HG03039 (cell line): ENCODE data around the gene MEAF6.

ENCODE experiments used
- ATAC-seq: cut with Tn5 transposase; IDR thresholded peaks from one replicate; pipeline ENCODE4 v1.9.1; 2021; ENCODE audit warnings: mild to moderate bottlenecking, moderate library complexity; ENCODE audit not compliant: unreplicated experiment

MEAF6 gene

GRCh38 chr1:37485902-37486679 lies 28.5 kb downstream of the MEAF6 start:
- ATAC-seq: no peak

- ATAC-seq: no peak
Measured at GRCh38 chr1:37484325-37485051, 30.1 kb downstream of the MEAF6 start.

DNA sequence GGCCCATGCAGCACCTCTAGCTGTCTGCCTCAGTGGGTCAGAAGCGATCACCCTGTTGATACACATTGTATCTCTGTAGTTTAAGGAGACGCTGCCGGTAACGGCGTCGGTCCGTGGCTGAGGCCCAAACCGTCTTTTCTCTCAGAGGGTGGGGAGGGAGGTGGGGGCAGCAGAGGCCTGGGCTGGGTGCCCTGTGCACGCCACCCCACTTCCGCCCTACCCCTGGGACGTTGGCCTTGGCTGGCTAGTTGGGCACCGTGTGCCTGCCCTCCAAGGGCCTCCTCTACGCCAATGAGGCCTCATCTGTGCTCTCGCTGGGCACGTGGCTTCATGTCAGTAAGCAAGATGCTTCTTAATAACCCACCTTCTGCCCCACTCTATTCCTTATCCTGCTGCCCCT lies 30.8 kb downstream of the MEAF6 start:
- no peak for ATAC-seq

DNA sequence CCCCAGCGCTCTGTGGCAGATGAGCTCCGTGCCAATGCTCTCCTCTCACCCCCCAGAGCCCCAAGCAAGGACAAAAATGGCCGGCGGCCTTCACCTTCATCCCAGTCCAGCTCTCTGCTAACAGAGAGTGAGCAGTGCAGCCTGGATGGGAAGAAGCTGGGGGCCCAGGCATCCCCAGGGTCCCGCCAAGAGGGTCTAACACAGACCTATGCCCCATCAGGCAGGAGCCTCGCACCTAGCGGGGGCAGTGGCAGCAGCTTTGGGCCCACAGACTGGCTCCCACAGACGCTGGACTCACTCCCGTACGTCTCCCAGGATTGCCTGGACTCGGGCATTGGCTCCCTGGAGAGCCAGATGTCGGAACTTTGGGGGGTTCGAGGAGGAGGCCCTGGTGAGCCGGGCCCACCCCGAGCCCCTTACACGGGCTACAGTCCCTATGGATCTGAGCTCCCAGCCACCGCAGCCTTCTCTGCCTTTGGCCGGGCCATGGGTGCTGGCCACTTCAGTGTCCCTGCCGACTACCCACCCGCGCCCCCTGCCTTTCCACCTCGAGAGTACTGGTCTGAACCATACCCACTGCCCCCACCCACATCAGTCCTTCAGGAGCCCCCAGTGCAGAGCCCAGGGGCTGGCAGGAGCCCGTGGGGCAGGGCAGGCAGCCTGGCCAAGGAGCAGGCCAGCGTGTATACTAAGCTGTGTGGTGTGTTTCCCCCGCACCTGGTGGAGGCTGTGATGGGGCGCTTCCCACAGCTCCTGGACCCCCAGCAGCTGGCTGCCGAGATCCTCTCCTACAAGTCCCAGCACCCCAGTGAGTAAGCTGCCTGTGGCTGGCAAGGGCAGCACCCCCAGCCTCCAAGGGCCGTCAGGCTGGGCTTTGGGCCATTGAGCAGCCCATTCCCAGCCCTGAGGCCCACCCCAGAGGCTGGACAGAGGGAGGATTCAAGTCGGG lies 31.5 kb downstream of the MEAF6 start:
- ATAC-seq: no peak

GRCh38 chr1:37482004-37482785 lies 32.4 kb downstream of the MEAF6 start:
- ATAC-seq: no peak

DNA sequence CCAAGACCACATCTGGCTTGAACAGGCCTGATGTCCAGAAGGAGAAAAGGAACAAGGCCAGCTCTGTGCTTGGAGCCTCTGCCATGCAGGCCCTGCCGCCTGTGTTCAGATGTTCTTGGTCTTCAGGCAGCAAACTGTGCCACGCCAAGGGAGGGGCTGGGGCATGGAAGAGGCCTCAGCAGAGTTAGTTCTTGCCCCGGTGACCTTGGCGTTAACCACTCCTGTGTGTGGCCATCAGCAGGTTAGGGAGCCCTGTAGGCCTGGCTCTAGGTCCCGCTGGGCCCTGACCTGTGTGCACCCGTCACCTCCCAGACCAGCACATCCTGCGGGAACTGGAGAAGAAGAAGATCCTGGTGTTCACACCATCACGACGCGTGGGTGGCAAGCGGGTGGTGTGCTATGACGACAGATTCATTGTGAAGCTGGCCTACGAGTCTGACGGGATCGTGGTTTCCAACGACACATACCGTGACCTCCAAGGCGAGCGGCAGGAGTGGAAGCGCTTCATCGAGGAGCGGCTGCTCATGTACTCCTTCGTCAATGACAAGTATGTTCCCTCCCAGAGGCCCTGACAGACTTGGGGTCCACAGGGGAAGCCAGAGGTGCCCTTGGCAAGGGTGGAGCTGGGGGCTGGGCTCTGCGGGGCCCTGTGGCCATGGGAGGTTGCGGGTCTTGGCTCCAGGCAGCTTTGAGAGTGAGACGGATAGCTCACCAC lies 33.1 kb downstream of the MEAF6 start:
- ATAC-seq: no peak

DNA sequence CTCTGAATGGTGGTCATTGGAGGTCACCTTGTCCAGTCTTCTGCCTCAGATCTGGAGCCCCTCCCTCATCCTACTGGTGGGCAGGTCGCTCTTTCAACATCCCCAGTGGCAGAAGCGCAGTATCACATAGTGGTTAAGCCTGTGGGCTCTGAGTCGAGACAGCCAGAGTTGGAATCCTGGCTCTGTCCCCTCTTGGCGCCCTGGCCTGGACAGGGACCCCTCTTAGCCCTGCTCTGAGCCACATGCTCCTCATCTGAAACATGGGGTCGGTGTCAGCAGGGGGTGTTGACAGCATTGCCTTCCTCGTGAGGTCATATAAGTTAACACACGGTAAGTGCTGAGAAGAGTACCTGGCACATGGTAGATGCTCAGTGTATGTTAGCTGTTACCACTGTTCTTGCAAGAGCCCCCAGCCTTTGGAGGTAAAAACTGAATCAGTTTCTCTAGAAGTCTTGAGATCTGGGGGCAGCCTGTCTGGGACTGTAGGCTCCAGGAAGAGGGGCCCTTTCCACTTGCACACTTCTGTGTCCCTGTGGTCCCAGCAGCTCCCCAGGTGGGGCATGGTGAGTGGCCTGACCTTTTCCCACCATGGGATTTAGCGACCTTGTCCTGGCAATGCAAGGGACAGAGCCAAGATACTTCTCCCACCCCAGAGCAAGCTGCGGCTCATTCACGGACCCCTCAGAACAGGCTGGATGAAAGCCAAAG lies 33.8 kb downstream of the MEAF6 start:
- no peak for ATAC-seq

GRCh38 chr1:37480125-37480466 lies 34.5 kb downstream of the MEAF6 start:
- ATAC-seq: no peak

DNA sequence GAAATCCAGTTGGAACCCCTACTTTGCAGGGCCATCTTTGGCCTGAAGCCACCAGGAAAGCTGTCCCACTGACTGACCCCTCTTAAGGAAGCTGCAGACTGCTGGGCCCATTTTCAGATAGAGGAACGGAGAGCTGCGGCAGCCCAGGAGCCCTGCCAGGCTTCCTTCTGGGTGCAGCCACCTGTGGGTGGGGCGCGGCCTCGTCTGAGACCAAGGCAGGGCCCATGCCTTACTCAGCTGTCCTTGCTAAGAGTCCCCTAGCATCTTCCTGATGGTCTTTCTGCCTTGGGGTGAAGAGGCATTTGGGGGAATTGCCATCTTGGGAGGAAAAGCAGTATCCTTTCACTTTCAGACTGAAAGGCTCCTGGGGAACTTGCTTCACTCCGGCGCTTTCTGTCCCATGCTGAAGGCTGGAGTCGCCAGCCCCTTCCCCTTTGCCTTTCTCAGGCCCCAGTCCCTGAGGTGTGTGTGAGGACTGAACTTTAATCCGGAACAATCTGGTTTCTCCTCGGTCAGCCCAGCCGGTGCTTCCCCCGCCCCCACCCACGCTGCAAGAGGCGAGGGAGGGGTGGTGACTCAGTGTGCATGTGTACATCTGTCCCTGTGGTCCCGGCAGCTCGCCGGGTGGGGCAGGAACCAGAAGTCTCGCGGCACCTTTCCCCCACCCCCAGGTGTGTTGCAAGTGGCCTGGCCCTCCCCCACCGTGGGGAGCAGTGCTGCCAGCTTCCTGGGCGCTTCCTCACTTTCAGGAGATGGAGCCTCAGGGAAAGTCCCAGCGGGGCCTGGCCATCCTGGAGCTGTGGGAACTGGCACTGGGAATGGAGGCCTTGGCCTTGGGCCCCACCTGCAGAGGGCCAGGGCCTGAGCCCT lies 35.1 kb downstream of the MEAF6 start:
- no peak for ATAC-seq

DNA sequence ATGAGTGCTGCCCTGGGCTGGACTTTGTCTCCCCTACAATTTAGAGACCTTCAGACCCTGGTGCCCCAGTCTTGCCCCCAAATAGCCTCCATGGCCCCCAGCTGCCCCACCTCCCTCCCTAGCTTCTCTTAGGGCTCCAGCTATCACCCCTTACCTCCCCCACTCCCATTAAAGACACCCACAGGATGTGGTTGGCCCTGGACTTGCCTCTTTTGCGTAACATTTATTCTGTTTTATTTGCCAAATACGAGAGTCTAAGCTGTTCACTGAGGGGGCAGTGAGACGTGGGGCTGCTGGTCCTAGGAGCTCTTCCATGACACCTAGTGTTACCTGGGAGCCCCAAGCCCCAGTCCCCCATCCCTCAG lies 35.7 kb downstream of the MEAF6 start:
- no peak for ATAC-seq

DNA sequence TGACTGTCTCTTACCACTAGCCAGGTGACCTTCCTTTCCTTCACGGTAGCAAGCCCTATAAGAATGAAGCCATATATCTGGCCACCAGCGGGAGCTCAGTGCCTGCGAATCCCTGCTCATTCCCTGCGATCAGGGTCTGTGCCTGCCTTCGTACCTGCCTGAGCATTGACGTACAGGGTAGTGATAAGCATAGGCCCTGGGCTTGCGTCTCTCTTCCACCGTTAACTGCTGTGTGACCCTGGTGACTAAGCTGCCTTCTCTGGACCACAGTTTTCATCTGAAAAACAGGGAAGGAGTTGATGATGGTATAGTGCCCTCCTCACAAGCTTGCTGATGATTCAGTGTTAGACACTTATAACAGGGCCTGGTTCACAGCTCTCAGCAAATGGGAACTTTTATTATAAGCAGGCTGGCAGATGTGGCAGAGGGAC lies 36.1 kb downstream of the MEAF6 start:
- ATAC-seq: no peak

DNA sequence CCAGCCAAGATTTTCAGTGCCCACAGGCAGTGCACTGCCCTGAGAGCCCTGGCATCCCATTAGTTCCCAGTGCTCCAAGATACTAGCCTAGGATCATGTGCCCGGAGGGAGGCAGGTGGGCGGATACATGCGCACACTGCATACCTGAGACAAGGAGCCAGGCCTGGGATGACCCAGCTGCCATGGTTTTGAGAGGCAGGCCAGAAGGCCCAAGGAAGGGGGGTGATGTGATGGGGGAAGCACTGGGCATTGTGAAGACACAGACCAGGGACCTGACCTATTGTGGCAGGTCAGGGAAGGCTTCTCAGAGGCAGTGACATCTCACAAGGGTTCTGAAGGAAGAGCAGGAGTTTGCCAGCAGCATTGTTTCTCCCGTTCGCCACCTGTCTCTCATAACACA lies 36.6 kb downstream of the MEAF6 start:
- no peak for ATAC-seq

DNA sequence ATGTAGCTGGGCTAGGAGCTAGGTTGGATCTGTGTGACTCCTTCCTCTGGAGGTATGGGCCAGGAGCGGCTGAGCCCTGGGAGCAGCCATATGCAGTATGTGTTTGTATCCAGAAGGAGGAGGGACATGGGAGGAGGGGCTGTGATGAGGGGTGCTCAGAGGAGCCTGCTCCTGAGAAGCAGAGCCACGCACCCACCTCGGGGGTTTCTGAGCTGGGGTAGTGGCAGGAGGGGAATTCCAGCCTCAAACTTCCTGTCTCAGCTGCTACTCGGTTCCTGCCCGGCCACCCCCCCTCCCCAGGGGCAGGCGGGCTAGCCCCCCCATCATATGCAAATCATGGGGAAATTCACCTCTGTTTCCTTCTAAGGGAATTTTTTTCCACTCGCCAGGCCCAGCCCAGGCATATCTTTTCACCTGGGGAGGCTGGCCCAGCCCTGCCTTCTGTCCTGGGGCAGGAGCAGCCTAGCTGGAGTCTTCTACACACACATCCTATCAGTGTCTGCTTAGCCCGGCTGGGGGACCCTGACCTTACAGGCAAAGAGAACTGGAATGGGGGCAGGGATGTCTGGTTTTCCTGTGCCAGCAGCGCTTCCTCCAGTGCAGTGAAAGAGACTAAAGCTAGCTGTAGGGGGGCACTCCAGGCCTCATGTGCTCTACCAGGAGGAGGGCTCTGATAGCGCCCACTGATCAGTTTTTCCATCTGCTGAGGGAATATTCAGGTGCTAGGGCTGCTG lies 37.2 kb downstream of the MEAF6 start:
- ATAC-seq: peak; percentile 29

- ATAC-seq: no peak
Measured at GRCh38 chr1:37476460-37477197, 37.9 kb downstream of the MEAF6 start.

DNA sequence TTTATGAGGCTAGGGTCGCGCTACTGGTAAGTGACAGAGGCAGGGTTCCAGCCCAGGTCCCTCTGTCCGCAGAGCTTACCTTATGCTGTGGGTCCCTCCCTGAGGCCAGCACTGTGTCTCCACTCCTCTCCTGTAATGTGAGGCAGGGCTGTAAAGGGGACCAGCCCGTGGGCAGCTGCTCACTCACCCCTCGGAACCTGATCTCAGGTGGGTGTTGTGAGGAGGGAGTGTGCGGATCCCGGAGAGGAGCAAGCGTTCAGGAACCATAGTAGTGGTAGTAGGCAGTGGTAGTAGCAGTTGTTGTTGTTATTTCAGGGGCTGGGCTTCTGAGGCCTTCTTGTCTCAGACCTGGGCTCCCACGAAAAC lies 38.5 kb downstream of the MEAF6 start:
- no peak for ATAC-seq

GRCh38 chr1:37475380-37476086 lies 39.0 kb downstream of the MEAF6 start:
- no peak for ATAC-seq
